Fibroblast of the aortic adventitia (primary cell): ENCODE measurements around the gene CREB1. TPM values are rescaled to one million over a fixed set of nuclear protein-coding genes. Genes with fewer than 3 reads are reported as not detected.

Source experiments
- DNase-seq: peaks from one replicate; pipeline ENCODE4 v3.0.0-alpha.2; 2010; ENCODE audit warnings: low read depth
- H3K4me3 ChIP-seq: 2 replicates; pipeline ENCODE4 v1.5.1; 2011; ENCODE audit warnings: low read depth, mild to moderate bottlenecking, control low read depth, low read length, moderate library complexity
- CTCF ChIP-seq: IDR thresholded peaks from 2 replicates; pipeline ENCODE4 v1.5.1; 2011; ENCODE audit warnings: mild to moderate bottlenecking, low read length, control low read depth, inconsistent platforms; ENCODE audit not compliant: insufficient read depth
- total RNA-seq: library from RNA; depleted of rRNA; stranded (reverse); fragments of >200 nt; gene quantifications from 2 replicates; pipeline ENCODE4 v1.2.3, GENCODE V29; 2012; ENCODE audit warnings: low replicate concordance

CREB1 gene
- total RNA-seq, 1 donor, result 52.4 TPM

- H3K4me3 ChIP-seq, result no peak overlapping the region
- no peak for TF ChIP-seq CTCF
- peak; percentile 35 for DNase-seq
These were observed 45.0 kb upstream of the CREB1 start for GRCh38 chr2:207484444-207485391.

- TF ChIP-seq CTCF, result peak; percentile 51
- DNase-seq, result peak; percentile 89
- no peak overlapping the region for H3K4me3 ChIP-seq
These were observed 42.0 kb upstream of the CREB1 start for GRCh38 chr2:207487650-207488311.

GRCh38 chr2:207489251-207489650, 40.5 kb upstream of the CREB1 start:
- DNase-seq, result no peak
- TF ChIP-seq CTCF, result no peak
- no peak overlapping the region for H3K4me3 ChIP-seq

GRCh38 chr2:207490441-207490840, 39.3 kb upstream of the CREB1 start:
- no peak for TF ChIP-seq CTCF
- DNase-seq, result no peak

GRCh38 chr2:207491086-207491485, 38.7 kb upstream of the CREB1 start:
- H3K4me3 ChIP-seq, result no peak overlapping the region
- no peak for TF ChIP-seq CTCF
- no peak for DNase-seq

More at GRCh38 chr2:207490441-207490840, 39.3 kb upstream of the CREB1 start:
- H3K4me3 ChIP-seq, result no peak overlapping the region

GRCh38 chr2:207491956-207492355, 37.8 kb upstream of the CREB1 start:
- DNase-seq, result no peak
- H3K4me3 ChIP-seq, result no peak overlapping the region
- no peak for TF ChIP-seq CTCF
